Esophagus muscularis mucosa (tissue), 4 donors: Measurements from ENCODE around the gene CHCHD6.

Experiments
- EP300 ChIP-seq: sonication (generic); formaldehyde crosslinking; IDR thresholded peaks from one replicate; pipeline ENCODE4 v1.6.1; 2017; ENCODE audit warnings: antibody characterized with exemption
- POLR2A ChIP-seq: fragments of 450-650 bp; IDR thresholded peaks from one replicate; pipeline ENCODE4 v1.6.1; 2017; ENCODE audit warnings: antibody characterized with exemption, moderate library complexity, mild to moderate bottlenecking, low read depth
- TF ChIP-seq, protein P1 (sequence below), 3 experiments: fragments of 200-600 bp in 2 of 3; fragments of 450-650 bp in 1 of 3; sonication (generic) in 2 of 3; IDR thresholded peaks; one replicate each; pipeline ENCODE4 v1.5.1; 2017 to 2019; ENCODE audit warnings: antibody characterized with exemption in 3 of 3, mild to moderate bottlenecking in 2 of 3, moderate library complexity in 1 of 3

DNA sequence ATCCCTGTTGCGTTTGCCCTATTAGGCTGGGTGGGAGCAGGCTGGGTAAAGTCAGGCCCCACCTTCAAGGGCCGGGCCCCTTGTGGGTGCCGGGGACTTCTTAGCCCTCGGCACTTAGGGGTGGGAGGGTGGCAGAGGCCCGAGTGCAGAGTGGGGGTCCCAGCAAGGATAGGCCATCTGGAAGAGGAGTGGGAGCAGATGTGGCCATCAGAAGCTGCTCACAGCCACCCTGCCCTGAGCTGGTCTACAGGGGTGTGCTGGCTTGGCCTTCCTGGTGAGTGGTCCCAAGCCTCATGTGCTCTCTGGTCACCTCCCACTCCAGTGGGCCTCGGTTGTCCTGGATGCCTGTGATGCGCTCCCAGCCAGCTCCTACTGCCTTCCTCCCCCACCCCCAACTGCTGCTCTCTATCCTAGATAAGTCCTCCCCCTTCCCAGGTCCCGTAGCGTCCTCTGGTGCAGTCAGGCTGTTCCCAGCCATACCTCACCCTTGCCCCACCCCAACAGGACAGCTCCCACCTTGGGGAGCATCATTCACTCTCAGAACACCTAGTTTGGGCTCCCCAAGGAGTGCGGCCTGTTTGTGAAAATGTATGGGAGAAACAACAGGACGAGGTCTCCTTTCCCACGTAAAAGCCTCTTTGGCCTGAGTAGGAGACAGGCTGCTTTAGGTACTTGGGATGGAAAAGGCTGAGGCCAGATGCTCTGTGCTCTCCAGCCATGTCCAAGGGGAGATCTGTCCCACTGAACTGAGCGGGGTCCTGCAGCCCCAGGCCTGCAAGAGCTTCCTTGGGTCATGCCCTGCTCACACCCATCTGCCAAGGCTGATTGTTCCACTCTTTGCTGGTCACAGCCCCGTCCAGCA lies 254.0 kb downstream of the CHCHD6 start:
- TF ChIP-seq, protein P1, sequence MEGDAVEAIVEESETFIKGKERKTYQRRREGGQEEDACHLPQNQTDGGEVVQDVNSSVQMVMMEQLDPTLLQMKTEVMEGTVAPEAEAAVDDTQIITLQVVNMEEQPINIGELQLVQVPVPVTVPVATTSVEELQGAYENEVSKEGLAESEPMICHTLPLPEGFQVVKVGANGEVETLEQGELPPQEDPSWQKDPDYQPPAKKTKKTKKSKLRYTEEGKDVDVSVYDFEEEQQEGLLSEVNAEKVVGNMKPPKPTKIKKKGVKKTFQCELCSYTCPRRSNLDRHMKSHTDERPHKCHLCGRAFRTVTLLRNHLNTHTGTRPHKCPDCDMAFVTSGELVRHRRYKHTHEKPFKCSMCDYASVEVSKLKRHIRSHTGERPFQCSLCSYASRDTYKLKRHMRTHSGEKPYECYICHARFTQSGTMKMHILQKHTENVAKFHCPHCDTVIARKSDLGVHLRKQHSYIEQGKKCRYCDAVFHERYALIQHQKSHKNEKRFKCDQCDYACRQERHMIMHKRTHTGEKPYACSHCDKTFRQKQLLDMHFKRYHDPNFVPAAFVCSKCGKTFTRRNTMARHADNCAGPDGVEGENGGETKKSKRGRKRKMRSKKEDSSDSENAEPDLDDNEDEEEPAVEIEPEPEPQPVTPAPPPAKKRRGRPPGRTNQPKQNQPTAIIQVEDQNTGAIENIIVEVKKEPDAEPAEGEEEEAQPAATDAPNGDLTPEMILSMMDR (IDR thresholded peaks at IDR 0.05) = no peak
- no peak for TF ChIP-seq POLR2A
- no peak for TF ChIP-seq EP300
